MCF 10A (cell line): ENCODE data around the gene NAPA. TPM values are rescaled to one million over a fixed set of nuclear protein-coding genes. Genes with fewer than 3 reads are reported as not detected.

ENCODE experiments used
- BruUV-seq: library from RNA; stranded (reverse); fragments of 400-500 nt; replicated peaks from 2 replicates; lab custom pipeline; 2021; lab: Mats Ljungman, UMichigan
- CTCF ChIA-PET: fragments of 300-600 bp; sonication (Branson Sonifier 250); formaldehyde crosslinking; extraction: SDS; loops from one replicate; lab custom pipeline; 2021; ENCODE audit warnings: antibody characterized with exemption, inconsistent platforms; lab: Yijun Ruan, JAX
- POLR2A ChIA-PET: fragments of 300-600, 350-650 bp; sonication (Branson Sonifier 250); formaldehyde crosslinking; extraction: SDS; loops from one replicate; lab custom pipeline; 2020; ENCODE audit warnings: antibody characterized with exemption, inconsistent platforms; lab: Yijun Ruan, JAX
- DNase-seq: peaks from one replicate; pipeline ENCODE4 v3.0.0-alpha.2; 2018; ENCODE audit not compliant: unreplicated experiment
- H3K27ac Mint-ChIP-seq: one replicate; pipeline ENCODE4 v1.8.0; 2022; ENCODE audit warnings: mild to moderate bottlenecking, low read depth, mixed read lengths; ENCODE audit not compliant: unreplicated experiment
- H3K27me3 Mint-ChIP-seq: one replicate; pipeline ENCODE4 v1.8.0; 2022; ENCODE audit warnings: mixed read lengths; ENCODE audit not compliant: insufficient read depth, unreplicated experiment
- H3K36me3 Mint-ChIP-seq: one replicate; pipeline ENCODE4 v1.8.0; 2022; ENCODE audit warnings: mild to moderate bottlenecking, moderate library complexity, mixed read lengths; ENCODE audit not compliant: insufficient read depth, unreplicated experiment
- H3K4me1 Mint-ChIP-seq: one replicate; pipeline ENCODE4 v1.8.0; 2022; ENCODE audit warnings: mixed read lengths; ENCODE audit not compliant: insufficient read depth, unreplicated experiment
- H3K4me3 Mint-ChIP-seq: one replicate; pipeline ENCODE4 v1.8.0; 2022; ENCODE audit warnings: mild to moderate bottlenecking, moderate library complexity, mixed read lengths; ENCODE audit not compliant: unreplicated experiment
- H3K9me3 Mint-ChIP-seq: one replicate; pipeline ENCODE4 v1.8.0; 2022; ENCODE audit warnings: mixed read lengths; ENCODE audit not compliant: unreplicated experiment
- CTCF ChIP-seq: fragments of 200-600 bp; IDR thresholded peaks from one replicate; pipeline ENCODE4 v1.8.0; 2022; ENCODE audit warnings: antibody characterized with exemption, mild to moderate bottlenecking; ENCODE audit not compliant: unreplicated experiment
- intact Hi-C: fragments of 100-400 bp; cut with micrococcal nuclease; formaldehyde crosslinking; loops from 2 replicates; pipeline ENCODE4 v1.14.1; 2022
- total RNA-seq: library from RNA; stranded (reverse); gene quantifications from 2 replicates; pipeline ENCODE4 v1.2.3, GENCODE V29; 2022

The NAPA gene
- total RNA-seq, 1 experiment from 2014 or later, result 72.1 TPM

DNA sequence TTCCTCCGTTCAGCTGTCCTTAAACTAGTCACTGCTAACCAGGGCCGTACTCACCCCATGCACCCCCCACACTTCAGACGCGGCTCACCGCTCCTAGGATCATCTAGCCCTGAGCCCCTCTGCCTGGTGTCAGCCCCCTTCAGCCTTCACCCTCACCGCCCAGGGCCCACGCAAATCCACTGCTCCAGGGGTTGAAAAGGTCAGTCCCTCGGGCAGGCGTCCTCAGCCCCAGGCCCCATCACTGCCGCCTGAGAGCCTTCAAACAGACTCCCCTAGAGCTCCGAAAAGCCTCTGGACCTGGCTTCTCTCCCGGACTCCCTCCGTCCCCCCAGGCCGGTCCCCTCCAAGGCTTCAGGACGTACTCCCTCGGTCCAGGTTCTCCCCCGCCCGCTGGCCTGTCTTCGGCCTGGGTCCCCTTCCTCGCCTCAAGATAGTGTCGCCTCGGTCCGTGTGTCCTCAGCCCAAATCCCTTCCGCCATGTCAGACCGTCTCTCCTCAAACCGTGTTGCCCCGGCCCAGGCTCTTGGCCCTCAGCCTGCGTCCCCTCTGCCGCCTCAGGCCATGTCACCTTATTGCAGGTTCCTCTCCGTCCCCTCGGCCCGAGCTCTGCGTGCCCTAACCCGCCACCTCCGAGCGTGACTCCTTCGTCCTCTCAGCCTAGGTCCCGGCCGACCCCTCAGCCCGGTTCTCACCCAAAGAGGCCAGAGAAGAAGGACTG lies 553 bp downstream of the NAPA start:
- peak; percentile 20 for DNase-seq
- CTCF ChIA-PET, result interaction anchor here (0.7 to 2.3 kb wide), 4 partner anchors 8 to 193 kb away, joined by 3 to 9 read pairs (median 4); no protein-coding TSS in a partner anchor
- no peaks in the 10 kb centered on the region for H3K27me3 Mint-ChIP-seq
- BruUV-seq, result TSS peak; percentile 64
- peaks cover 7% of the 10 kb centered on the region for H3K36me3 Mint-ChIP-seq
- intact Hi-C loops, result loop anchor here (10.0 kb wide), 1 partner anchor 150 kb away; no protein-coding TSS in a partner anchor
- H3K27ac Mint-ChIP-seq, result peak overlapping the region; percentile 100
- peaks cover 47% of the 10 kb centered on the region for H3K4me1 Mint-ChIP-seq
- H3K9me3 Mint-ChIP-seq, result no peaks in the 10 kb centered on the region
- TF ChIP-seq CTCF, result no peak
- H3K4me3 Mint-ChIP-seq, result peak overlapping the region; percentile 99
- POLR2A ChIA-PET, result interaction anchor here (0.6 to 3.7 kb wide), 9 partner anchors 10 to 199 kb away, joined by 3 to 46 read pairs (median 4); partner anchors contain the start of gene BICRA

DNA sequence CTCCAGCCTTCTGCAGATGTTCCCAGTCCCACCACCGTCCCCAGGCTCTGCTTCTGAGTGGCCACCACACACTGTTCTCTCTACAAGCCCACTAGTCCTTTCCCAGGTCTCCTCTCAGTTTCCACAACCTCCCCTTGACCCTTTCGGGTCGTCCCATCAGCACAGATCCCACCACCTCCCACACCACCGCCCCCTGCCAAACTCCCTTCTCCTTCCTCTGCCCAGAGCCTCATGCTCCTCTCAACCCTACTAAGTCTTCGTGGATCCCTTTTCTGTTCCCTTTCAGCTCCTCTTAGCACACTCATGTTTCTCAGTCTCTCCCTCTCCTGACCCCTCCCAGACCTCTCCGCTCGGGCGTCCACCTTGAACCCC lies 1.9 kb downstream of the NAPA start:
- Mint-ChIP-seq H3K36me3 (peaks cover 7% of the 10 kb centered on the region), H3K9me3 (no peaks in the 10 kb centered on the region), H3K27ac (peak overlapping the region; percentile 100), H3K27me3 (no peaks in the 10 kb centered on the region), H3K4me1 (peaks cover 47% of the 10 kb centered on the region), H3K4me3 (peak overlapping the region; percentile 99)
- ChIA-PET CTCF (no interaction called here), POLR2A (interaction anchor here (0.7 to 3.7 kb wide), 3 partner anchors 20 to 97 kb away, joined by 3 to 24 read pairs (median 23); no protein-coding TSS in a partner anchor)
- TF ChIP-seq CTCF, result no peak
- no TSS peak for BruUV-seq
- intact Hi-C loops, result loop anchor here (10.0 kb wide), 1 partner anchor 152 kb away; no protein-coding TSS in a partner anchor
- no peak for DNase-seq

DNA sequence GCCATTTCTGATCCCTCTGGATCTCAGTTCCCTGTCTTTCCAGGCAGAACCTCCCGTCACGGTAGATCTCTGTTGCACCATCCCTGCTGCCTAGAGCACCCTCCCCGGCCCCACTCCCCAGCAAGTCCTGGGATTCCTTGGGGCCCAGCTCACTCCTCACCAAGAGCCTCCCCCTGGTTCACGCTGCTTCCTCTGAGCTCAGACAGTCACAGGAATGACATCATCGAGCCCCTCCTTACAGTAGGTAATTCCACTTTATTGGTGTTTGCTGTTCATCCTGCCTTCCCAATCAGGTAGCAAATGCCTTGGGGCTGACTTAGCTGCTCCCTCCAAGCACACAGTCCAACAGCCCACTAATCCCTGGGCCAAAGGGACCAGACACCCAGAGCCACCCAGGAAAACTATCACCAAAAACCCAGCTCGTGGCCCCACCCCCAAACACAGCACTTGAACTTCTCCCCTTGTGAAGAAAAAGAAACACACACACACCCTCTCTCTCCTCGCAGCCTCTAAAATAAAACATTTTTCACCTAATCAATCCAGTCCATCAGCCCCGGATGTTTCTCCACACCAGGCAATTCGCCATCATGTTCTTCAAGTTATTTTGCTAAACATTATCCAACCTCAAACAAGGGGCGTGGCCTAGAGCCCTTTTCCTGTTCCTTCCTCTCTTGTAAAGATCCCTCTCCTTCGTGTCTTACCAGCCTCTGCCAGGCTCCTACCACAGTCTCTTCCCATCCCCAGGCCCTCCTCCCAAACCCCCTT lies 2.5 kb downstream of the NAPA start:
- H3K9me3 Mint-ChIP-seq, result no peaks in the 10 kb centered on the region
- peak overlapping the region; percentile 100 for H3K27ac Mint-ChIP-seq
- ChIA-PET CTCF (interaction anchor here (0.6 kb wide), 2 partner anchors 104 to 273 kb away, joined by 3 to 4 read pairs; no protein-coding TSS in a partner anchor), POLR2A (interaction anchor here (0.7 to 3.6 kb wide), 4 partner anchors 86 to 184 kb away, joined by 3 to 24 read pairs (median 4); no protein-coding TSS in a partner anchor)
- H3K4me1 Mint-ChIP-seq, result peaks cover 47% of the 10 kb centered on the region
- BruUV-seq, result no TSS peak
- peak; percentile 32 for DNase-seq
- peak overlapping the region; percentile 99 for H3K4me3 Mint-ChIP-seq
- intact Hi-C loops, result loop anchor here (10.0 kb wide), 1 partner anchor 152 kb away; no protein-coding TSS in a partner anchor
- H3K27me3 Mint-ChIP-seq, result no peaks in the 10 kb centered on the region
- no peak for TF ChIP-seq CTCF
- peaks cover 7% of the 10 kb centered on the region for H3K36me3 Mint-ChIP-seq
